HepG2 (cell line): ENCODE results near the gene UNC5A. TPM values are rescaled to one million over a fixed set of nuclear protein-coding genes. Genes with fewer than 3 reads are reported as not detected.

Experiments
- ATAC-seq: fragments of 200-7000 bp; cut with Tn5 transposase; 3 replicates; pipeline ENCODE4 v1.9.1; 2020; ENCODE audit warnings: mild to moderate bottlenecking, moderate library complexity
- BruUV-seq: library from RNA; stranded (reverse); fragments of 400-500 nt; replicated peaks from 2 replicates; lab custom pipeline; 2021; lab: Mats Ljungman, UMichigan
- CTCF ChIA-PET: fragments of 300-600 bp; formaldehyde crosslinking; extraction: SDS; loops from one replicate; lab custom pipeline; 2021; ENCODE audit warnings: low total read pairs, inconsistent platforms, low intra/inter-chr PET ratio; lab: Yijun Ruan, JAX
- POLR2A ChIA-PET: fragments of 350-600 bp; sonication (Branson Sonifier 250); formaldehyde crosslinking; loops from one replicate; lab custom pipeline; 2020; ENCODE audit warnings: antibody characterized with exemption, inconsistent platforms; lab: Yijun Ruan, JAX
- DNase-seq: peaks from one replicate; pipeline ENCODE4 v3.0.0-alpha.2; 2015; ENCODE audit warnings: low spot score
- FAIRE-seq: peaks from 3 replicates; lab custom pipeline; 2011; peaks lifted over from hg19 to GRCh38; lab: Jason Lieb, UNC
- H2AFZ ChIP-seq: one replicate; pipeline ENCODE4 v1.6.1; 2011; ENCODE audit warnings: low read length, inconsistent platforms
- H3K27ac ChIP-seq: fragments of 300-600 bp; 3 replicates; pipeline ENCODE4 v1.8.0; 2011; ENCODE audit warnings: mixed run types, mild to moderate bottlenecking, mixed read lengths, low read length, inconsistent platforms; ENCODE audit not compliant: insufficient read depth; ENCODE audit errors: extremely low read length
- H3K27me3 ChIP-seq, 2 experiments: fragments of 200-600 bp in 1 of 2; 2 replicates in 1 of 2; 3 replicates in 1 of 2; pipeline versions ENCODE4 v1.6.0 to v1.8.0; 2011; ENCODE audit warnings: low read length in 2 of 2, mild to moderate bottlenecking in 2 of 2, moderate library complexity in 2 of 2, inconsistent platforms in 1 of 2; ENCODE audit not compliant: insufficient read depth in 2 of 2, control insufficient read depth in 1 of 2
- H3K36me3 ChIP-seq, 2 experiments: fragments of 200-600 bp in 1 of 2; replicated peaks in 1 of 2; 2 replicates in 1 of 2; 3 replicates in 1 of 2; pipeline versions ENCODE4 v1.5.1 to v1.8.0; 2011; ENCODE audit warnings: low read length in 2 of 2, inconsistent platforms in 1 of 2; ENCODE audit not compliant: insufficient read depth in 2 of 2, control insufficient read depth in 1 of 2
- H3K4me1 ChIP-seq: 2 replicates; pipeline ENCODE4 v1.5.1; 2012; ENCODE audit warnings: low read length, inconsistent platforms; ENCODE audit not compliant: insufficient read depth
- H3K4me2 ChIP-seq: 2 replicates; pipeline ENCODE4 v1.6.0; 2011; ENCODE audit warnings: low read depth, low read length, inconsistent platforms
- H3K4me3 ChIP-seq, 3 experiments: fragments of 200-600 bp in 1 of 3; sonication (generic), shearing (Covaris generic) in 1 of 3; replicated peaks in 1 of 3; 2 replicates each; pipeline ENCODE4 v1.5.1; 2011 to 2016; ENCODE audit warnings: low read length in 3 of 3, inconsistent platforms in 2 of 3, low read depth in 2 of 3, mild to moderate bottlenecking in 2 of 3, control low read depth in 1 of 3, mixed read lengths in 1 of 3; ENCODE audit not compliant: insufficient read depth in 1 of 3
- H3K79me2 ChIP-seq: one replicate; pipeline ENCODE4 v1.6.1; 2011; ENCODE audit warnings: low read length, inconsistent platforms; ENCODE audit not compliant: insufficient read depth
- H3K9ac ChIP-seq: 2 replicates; pipeline ENCODE4 v1.6.0; 2011; ENCODE audit warnings: mild to moderate bottlenecking, low read depth, low read length, inconsistent platforms; ENCODE audit not compliant: insufficient read depth
- H3K9me3 ChIP-seq: 2 replicates; pipeline ENCODE4 v1.5.1; 2012; ENCODE audit warnings: mild to moderate bottlenecking, low read length
- H4K20me1 ChIP-seq: 2 replicates; pipeline ENCODE4 v1.6.0; 2011; ENCODE audit warnings: inconsistent platforms, mild to moderate bottlenecking, low read length, moderate library complexity; ENCODE audit not compliant: insufficient read depth
- ARID4A ChIP-seq: sonication (generic); formaldehyde crosslinking; IDR thresholded peaks from 2 replicates; pipeline ENCODE4 v1.5.0; 2020; ENCODE audit warnings: mild to moderate bottlenecking, missing genetic modification reagents, borderline replicate concordance
- HMGXB4 ChIP-seq, 2 experiments: sonication (generic) in 1 of 2; formaldehyde crosslinking in 1 of 2; IDR thresholded peaks; 2 replicates each; pipeline versions ENCODE4 v1.4.0 to v1.6.1; 2018 to 2020; ENCODE audit warnings: missing genetic modification reagents in 2 of 2, borderline replicate concordance in 1 of 2, low read depth in 1 of 2, mild to moderate bottlenecking in 1 of 2, missing biosample characterization in 1 of 2
- LCORL ChIP-seq, 2 experiments: fragments of 450-650 bp in 1 of 2; sonication (generic) in 1 of 2; formaldehyde crosslinking in 1 of 2; IDR thresholded peaks; 2 replicates each; pipeline versions ENCODE4 v1.5.0 to v1.6.1; 2017 to 2020; ENCODE audit warnings: antibody characterized with exemption in 1 of 2, missing genetic modification reagents in 1 of 2
- NFE2L1 ChIP-seq: sonication (generic); formaldehyde crosslinking; IDR thresholded peaks from 2 replicates; pipeline ENCODE4 v1.4.0; 2020; ENCODE audit warnings: missing genetic modification reagents, mild to moderate bottlenecking, borderline replicate concordance
- SP4 ChIP-seq: sonication (generic); formaldehyde crosslinking; IDR thresholded peaks from 2 replicates; pipeline ENCODE4 v1.8.1; 2023; ENCODE audit warnings: mild to moderate bottlenecking, missing genetic modification reagents
- SUZ12 ChIP-seq: fragments of 150-350 bp; IDR thresholded peaks from 2 replicates; pipeline ENCODE4 v1.6.1; 2014; ENCODE audit warnings: low read depth, low read length
- TAF1 ChIP-seq: sonication (generic); formaldehyde crosslinking; IDR thresholded peaks from 2 replicates; pipeline ENCODE4 v1.4.0; 2020; ENCODE audit warnings: missing genetic modification reagents
- ZNF12 ChIP-seq: sonication (generic); formaldehyde crosslinking; IDR thresholded peaks from 2 replicates; pipeline ENCODE4 v1.5.0; 2020; ENCODE audit warnings: missing genetic modification reagents
- ZNF224 ChIP-seq: sonication (generic); formaldehyde crosslinking; IDR thresholded peaks from 2 replicates; pipeline ENCODE4 v1.5.0; 2020; ENCODE audit warnings: mild to moderate bottlenecking, missing genetic modification reagents
- ZNF274 ChIP-seq: sonication (generic); formaldehyde crosslinking; IDR thresholded peaks from 2 replicates; pipeline ENCODE4 v1.5.1; 2020; ENCODE audit warnings: mild to moderate bottlenecking, missing genetic modification reagents
- ZNF333 ChIP-seq: sonication (generic); formaldehyde crosslinking; IDR thresholded peaks from 2 replicates; pipeline ENCODE4 v1.4.0; 2020; ENCODE audit warnings: mild to moderate bottlenecking, missing genetic modification reagents, borderline replicate concordance
- ZNF343 ChIP-seq: sonication (generic); formaldehyde crosslinking; IDR thresholded peaks from 2 replicates; pipeline ENCODE4 v1.4.0; 2020; ENCODE audit warnings: mild to moderate bottlenecking, missing genetic modification reagents
- ZNF574 ChIP-seq: sonication (generic); formaldehyde crosslinking; IDR thresholded peaks from 2 replicates; pipeline ENCODE4 v1.4.0; 2020; ENCODE audit warnings: missing genetic modification reagents
- ZNF782 ChIP-seq: sonication (generic); formaldehyde crosslinking; IDR thresholded peaks from 2 replicates; pipeline ENCODE4 v1.4.0; 2020; ENCODE audit warnings: missing genetic modification reagents, mild to moderate bottlenecking, borderline replicate concordance
- WGBS: methylation state at CpG from one replicate; pipeline ENCODE4 v1.1.6; 2017; ENCODE audit warnings: low lambda C conversion rate; 5-methylcytosine and 5-hydroxymethylcytosine counted together
- in situ Hi-C: cut with HindIII; loops from 2 replicates; pipeline ENCODE4 v1.10.0; 2017; ENCODE audit warnings: low pct_unique_long_range_greater_than_20kb; ENCODE audit not compliant: extremely low pct_ligation_motif_present
- intact Hi-C: fragments of 100-400 bp; cut with micrococcal nuclease; formaldehyde crosslinking; loops from one replicate; pipeline ENCODE4 v1.10.0; 2022; ENCODE audit not compliant: unreplicated experiment
- polyA plus RNA-seq, 8 experiments: library from polyadenylated mRNA; depleted of rRNA in 3 of 8; stranded (reverse) in 7 of 8; unstranded in 1 of 8; fragments of >200 nt; fragmentation: Illumina TruSeq in 4 of 8; extraction: Trizol in 4 of 8; gene quantifications; 2 replicates each; pipeline versions ENCODE4 v1.2.1 to v1.2.3, GENCODE V29; 2011 to 2016; ENCODE audit warnings: low read depth in 4 of 8, missing spikeins in 1 of 8, mixed read lengths in 1 of 8; ENCODE audit not compliant: insufficient read depth in 1 of 8
- total RNA-seq, 5 experiments: library from RNA; depleted of rRNA; stranded (reverse); fragments of >200 nt; fragmentation: Illumina TruSeq; extraction: Trizol; gene quantifications; 2 replicates each; pipeline ENCODE4 v1.2.3, GENCODE V29; 2016; ENCODE audit warnings: low read depth in 1 of 5

Gene UNC5A
- total and polyA plus RNA-seq, 2 of the 13 experiments (the other 11 are each of a cell fraction or from before 2014, with no cell fraction given) = not detected

GRCh38 chr5:176803068-176803942, 7.1 kb upstream of the UNC5A start:
- BruUV-seq = no TSS peak
- no peaks in the 10 kb centered on the region for H4K20me1 ChIP-seq
- no peak for DNase-seq
- no peak overlapping the region for H2AFZ ChIP-seq
- H3K9ac ChIP-seq = no peak overlapping the region
- ChIA-PET CTCF (no interaction called here), POLR2A (no interaction called here)
- in situ Hi-C loops = no loop called here
- no peak overlapping the region for H3K4me2 ChIP-seq
- intact Hi-C loops = no loop called here
- peaks cover 3 to 20% of the 10 kb centered on the region in 2 experiments; a peak in 4 of 5 replicates for H3K27me3 ChIP-seq
- H3K79me2 ChIP-seq = no peaks in the 10 kb centered on the region
- H3K36me3 ChIP-seq = no peaks in the 10 kb centered on the region
- no peak overlapping the region for H3K4me3 ChIP-seq
- no peaks in the 10 kb centered on the region for H3K9me3 ChIP-seq
- H3K27ac ChIP-seq = no peak overlapping the region
- no peaks in the 10 kb centered on the region for H3K4me1 ChIP-seq
- no peak for FAIRE-seq
- no peak for TF ChIP-seq TAF1 (CRISPR knock-in tag)
- no peak for TF ChIP-seq SUZ12
- no peak for TF ChIP-seq LCORL (IDR thresholded peaks at IDR 0.05)
- no peak for TF ChIP-seq LCORL (CRISPR knock-in tag; IDR thresholded peaks at IDR 0.05)
- no peak for TF ChIP-seq ZNF343
- TF ChIP-seq ARID4A (CRISPR knock-in tag) = no peak
- no peak for TF ChIP-seq SP4 (CRISPR knock-in tag)
- no peak for TF ChIP-seq NFE2L1 (CRISPR knock-in tag)
- TF ChIP-seq ZNF333 = no peak
- TF ChIP-seq ZNF224 (CRISPR knock-in tag) = no peak
- TF ChIP-seq ZNF574 = no peak
- TF ChIP-seq ZNF274 (CRISPR knock-in tag) = no peak
- no peak for TF ChIP-seq HMGXB4 (CRISPR knock-in tag; IDR thresholded peaks at IDR 0.05; ENCODE audit: borderline replicate concordance in 1 of 2, low read depth in 1 of 2)
- TF ChIP-seq ZNF782 (CRISPR knock-in tag) = no peak
- no peak for TF ChIP-seq ZNF12
- no peak for ATAC-seq
- WGBS = 30% methylated on average over 24 of the region's 24 CpGs
